ENCODE measurements around the gene LRRTM4.

The LRRTM4 gene

DNA sequence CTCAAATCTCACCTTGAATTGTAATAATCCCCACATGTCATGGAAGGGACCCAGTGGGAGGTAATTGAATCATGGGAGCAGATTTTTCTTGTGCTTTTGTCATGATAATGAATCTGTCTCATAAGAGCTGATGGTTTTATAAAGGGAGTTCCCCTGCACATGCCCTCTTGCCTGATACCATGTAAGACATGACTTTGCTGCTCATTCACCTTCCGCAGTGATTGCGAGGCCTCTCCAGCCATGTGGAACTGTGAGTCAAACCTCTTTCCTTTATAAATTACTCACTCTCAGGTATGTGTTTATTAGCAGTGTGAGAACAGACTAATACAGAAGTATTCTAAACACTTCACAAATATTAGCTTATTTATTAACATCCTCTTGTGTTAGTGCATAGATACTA is 516.7 kb downstream of the LRRTM4 start:
- no peak for DNase-seq (ENCODE audit: low read depth in 2 of 2, low spot score in 1 of 2)

DNA sequence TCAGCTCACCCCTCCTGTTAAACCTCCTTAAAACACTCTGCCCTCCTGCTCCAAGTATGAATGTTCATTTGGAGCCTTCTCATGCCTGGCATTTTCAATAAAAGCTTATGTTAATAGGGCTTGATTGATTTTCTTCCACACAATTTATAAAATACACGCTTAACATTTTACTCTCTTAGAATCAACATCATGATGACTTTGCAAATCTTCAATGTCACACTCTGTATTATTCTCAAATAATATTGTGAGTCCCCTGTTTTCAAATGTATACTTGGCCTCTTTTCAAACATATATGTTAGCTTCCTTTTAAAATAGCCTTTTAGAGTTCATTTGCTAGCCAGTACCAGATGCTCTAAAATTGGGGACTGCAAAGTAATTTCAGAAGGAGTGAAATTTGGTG is 520.3 kb downstream of the LRRTM4 start:
- no peak for DNase-seq (ENCODE audit: low read depth in 2 of 2, low spot score in 1 of 2)

DNA sequence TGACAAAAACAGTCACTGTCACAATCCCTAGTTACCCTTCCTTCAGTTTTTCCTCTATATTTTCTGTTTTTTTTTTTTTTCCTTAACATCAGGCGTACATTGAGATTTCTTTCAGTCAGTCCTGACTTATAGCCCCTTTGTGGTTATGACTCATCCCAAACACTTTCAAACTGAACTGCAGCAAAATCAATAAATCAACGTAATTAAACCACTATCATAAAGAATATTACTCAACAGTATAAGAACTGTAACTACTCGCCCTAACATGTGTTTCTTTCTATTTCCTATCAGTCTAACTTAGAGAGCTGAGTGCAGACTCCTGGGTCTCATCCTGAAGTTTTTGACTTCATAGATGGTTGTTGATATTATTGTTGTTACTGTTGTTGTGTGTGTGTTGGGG is 523.5 kb downstream of the LRRTM4 start:
- no peak for DNase-seq (ENCODE audit: low read depth in 2 of 2, low spot score in 1 of 2)

DNA sequence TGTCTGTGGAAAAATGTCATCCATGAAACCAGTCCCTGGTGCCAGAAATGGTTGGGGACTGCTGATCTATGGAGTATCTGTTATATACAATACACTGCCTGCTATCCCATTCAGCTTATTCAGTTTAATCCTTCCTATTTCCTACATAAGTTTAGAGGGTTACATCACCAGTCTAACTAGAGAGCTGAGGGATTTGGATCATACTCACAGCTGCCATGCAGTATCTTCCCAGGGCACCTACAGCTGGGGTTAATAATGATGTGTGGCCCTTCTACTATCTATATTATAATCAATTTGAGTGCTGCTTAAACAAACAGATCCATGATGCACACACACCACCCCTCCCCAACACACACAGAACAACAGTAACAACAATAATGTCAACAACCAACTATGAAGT is 524.0 kb downstream of the LRRTM4 start:
- no peak for DNase-seq (ENCODE audit: low read depth in 2 of 2, low spot score in 1 of 2)

DNA sequence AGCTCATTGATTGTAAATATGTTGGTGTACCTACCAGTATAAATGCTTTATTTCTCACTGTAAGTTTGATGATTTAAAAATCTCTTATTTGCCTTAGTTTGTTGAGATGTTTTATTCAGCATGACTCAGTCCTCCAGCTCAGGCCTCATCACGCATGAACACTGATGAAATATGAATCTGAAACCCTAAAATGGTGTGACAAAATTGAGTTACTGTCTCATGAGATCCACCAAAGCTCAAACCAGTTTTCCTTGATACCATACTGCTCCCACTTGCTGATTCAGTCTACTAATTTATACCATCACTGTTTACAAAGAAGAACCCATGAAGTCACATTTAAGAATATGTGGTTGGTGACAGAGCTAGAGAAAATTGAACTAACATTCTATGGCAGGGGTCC is 524.9 kb downstream of the LRRTM4 start:
- DNase-seq (ENCODE audit: low read depth in 2 of 2, low spot score in 1 of 2), result no peak

DNA sequence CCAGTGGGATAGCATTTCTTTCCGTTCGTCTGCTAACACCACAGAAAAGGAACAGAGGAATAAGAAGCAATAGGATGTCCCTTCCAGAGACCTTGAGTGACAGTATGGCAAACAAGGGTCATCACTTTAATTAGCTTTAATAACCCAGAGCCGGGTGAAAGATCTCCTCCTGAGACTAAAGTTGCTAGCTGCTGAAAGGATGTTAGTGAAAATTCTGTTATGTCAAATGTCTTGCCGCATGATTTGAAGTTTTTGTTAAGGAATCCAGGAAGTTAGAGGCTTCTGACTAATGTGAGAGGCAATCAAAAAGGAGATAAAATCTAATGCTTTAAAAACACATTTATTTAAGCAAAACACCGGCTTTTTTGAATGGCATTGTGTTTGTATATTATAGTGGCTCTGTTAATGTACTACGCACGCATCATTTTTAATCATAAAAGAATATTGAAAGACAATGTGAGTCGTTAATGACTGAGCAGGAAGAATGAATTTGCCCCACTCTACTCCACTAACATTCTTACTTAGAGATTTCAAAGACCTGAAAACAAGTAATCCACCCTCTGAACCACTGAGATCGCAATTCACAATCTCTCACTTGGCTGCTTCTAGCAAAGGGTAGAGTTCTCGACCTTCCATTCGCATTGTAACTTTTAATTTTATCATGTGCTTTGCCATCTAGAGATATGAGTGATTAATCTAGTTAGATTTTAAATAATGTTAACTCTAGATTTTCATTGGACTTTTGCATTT is 536.6 kb downstream of the LRRTM4 start:
- no peak for DNase-seq (ENCODE audit: low read depth in 2 of 2, low spot score in 1 of 2)

DNA sequence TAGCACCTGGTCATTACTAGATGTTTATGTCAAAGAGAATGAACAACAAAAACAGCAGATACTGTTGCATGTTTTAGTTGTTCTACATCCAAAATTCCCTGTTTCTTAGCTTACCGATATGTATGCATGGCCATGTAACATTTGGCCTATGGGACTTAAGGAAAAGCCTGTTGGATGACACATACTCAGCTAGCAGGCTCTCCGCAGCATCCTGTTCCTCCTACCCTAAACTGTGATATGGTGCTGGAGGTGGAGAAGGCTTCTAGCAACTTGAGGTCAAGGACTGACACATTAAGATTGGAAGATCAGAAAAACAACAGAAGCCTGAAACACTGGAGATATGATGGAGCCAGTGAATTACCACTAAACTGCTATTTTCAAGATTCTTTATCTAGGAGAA is 537.8 kb downstream of the LRRTM4 start:
- DNase-seq (ENCODE audit: low read depth in 2 of 2, low spot score in 1 of 2), result no peak

DNA sequence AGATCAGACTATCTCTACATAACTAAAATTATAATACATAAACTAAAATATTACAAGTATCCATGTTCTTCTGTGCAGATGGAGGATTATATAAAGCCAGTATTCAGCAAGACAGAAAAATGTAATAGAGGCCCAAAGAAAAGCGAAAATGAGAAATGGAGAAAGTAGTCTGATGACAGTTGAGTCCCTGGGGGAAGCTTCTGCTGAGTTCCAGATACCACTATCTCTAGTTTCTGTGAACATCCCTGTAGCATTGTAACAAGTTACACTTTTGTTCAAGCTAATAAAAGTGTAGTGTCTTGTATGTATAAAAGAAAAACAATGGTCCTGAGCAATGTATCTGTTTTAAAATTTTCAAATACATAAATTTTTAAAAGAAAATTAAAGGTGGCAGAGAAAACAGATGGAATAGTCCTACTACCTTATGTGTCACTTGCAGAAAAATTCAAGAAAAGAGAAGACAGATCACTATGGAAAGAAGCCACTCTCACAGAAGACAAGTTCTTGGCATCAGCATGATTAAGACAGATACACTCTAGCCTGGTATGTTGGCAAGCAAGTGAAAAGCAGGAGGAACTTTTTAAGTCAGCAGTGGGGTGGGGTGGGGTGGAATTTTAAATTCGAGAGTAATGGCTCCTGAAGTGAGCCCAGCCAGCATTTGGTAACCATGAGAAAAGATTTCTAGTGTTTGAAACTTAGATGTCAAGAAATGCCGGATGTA is 541.9 kb downstream of the LRRTM4 start:
- no peak for DNase-seq (ENCODE audit: low read depth in 2 of 2, low spot score in 1 of 2)

DNA sequence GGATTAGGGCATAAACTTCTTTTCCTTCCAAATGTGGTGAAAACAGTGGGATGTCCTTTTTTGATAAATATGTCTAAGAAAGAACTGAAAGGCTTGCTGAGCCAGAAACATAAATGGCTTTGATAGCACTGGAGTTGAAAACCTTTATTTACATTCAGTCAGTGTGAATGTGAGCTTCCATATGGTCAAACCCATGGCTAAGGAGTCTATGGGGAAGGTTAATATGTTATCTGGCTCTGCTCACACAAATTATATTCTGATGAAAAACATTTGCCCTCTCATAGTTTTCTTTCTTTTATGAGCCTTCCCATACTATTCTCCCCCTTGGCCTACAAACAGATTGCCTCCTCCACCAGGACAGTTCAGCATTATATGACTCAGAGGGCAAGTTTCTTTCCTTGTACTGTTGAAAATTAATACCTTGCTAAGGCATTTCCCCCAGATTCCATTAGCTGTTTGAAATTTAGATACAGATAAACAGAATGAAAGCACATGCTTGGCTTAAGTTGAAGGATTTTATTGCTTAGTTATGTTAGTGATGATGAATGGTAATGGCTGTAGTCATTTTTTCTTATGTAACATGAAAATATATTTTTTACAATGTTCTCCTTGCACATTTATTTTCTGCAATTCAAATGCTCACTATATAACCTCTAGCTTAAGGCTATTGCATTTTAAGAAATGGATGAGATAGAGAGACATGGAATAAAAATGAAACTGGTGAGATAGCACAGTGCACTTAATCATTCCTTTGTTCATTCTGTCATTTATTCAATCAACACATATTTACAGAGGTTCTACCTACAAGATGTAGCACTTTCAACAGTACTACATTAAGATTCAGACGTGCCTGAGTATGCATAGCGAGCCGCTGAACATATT is 544.1 kb downstream of the LRRTM4 start:
- DNase-seq (ENCODE audit: low read depth in 2 of 2, low spot score in 1 of 2), result no peak

DNA sequence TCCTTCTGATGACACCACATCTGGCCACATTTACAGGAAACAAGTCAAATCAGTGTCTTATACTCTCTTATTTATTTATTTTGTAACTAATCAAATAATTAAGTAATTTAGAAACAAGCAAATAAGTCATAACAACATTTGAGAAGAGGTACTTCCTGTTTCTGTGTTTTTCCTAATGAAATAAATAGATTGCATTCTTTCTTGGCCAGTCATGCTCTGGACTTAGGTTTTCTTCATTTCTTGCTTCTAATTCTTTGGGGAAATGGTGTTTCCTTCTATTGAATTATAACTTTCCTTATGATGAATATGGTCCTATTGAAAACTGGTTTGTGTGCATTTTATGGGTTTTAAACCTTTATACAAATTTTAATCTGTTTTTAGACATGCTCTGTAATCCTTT is 546.4 kb downstream of the LRRTM4 start:
- DNase-seq (ENCODE audit: low read depth in 2 of 2, low spot score in 1 of 2), result no peak

DNA sequence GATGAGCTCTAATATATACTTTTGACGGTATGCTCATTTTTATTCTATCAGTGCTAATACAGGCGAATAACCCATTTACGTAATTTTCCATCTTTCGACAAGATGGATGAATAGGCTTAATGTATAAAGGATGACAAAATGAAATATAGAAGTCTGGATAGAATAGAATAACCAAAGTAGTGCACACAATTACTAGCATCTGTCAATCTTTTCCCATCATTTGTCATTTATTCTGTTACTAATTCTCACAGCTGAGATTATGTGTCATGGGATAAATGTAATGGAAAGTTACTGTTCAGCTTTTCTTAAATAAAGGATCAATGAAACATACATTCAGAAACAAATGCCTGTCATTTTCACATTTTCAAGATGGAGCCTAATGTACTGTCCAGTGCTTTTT is 548.6 kb downstream of the LRRTM4 start:
- no peak for DNase-seq (ENCODE audit: low read depth in 2 of 2, low spot score in 1 of 2)

DNA sequence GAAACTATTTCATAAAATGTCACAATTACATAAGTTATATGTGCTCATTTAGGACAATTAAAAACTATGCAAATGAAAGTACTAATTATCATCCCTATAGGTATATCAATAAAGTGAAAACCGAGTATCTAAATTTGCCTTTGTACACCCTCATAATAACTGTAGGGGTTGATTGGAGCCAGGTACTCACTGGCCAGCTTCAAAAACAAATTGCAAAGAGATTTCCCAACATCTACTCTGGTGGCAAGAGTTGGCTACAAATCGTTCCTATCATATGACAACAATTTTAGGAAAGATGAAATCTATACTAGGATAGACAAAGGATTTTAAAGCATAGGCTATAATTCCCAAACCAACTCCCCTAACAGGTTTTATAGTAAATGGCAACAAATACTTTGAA is 556.4 kb downstream of the LRRTM4 start:
- no peak for DNase-seq (ENCODE audit: low read depth in 2 of 2, low spot score in 1 of 2)

DNA sequence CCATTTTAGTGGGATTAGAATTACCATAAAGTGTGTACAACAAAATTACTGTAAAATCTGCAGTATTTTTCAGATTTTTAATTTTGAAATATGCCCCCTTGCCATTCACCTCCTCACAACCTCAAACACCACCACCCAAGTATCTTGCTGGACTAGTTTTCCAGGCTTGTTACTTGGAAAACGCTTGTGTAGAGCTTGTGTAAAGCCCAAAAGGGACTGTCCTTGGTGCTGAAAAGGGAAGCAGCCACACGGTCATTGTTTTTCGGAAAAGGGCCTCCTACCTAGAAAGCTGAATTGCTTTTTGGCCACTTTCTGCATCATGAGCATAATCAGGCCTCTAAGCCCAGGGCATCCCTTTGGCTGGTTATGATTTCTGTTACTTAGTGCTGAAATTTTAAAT is 563.4 kb downstream of the LRRTM4 start:
- DNase-seq (ENCODE audit: low read depth in 2 of 2, low spot score in 1 of 2), result no peak

DNA sequence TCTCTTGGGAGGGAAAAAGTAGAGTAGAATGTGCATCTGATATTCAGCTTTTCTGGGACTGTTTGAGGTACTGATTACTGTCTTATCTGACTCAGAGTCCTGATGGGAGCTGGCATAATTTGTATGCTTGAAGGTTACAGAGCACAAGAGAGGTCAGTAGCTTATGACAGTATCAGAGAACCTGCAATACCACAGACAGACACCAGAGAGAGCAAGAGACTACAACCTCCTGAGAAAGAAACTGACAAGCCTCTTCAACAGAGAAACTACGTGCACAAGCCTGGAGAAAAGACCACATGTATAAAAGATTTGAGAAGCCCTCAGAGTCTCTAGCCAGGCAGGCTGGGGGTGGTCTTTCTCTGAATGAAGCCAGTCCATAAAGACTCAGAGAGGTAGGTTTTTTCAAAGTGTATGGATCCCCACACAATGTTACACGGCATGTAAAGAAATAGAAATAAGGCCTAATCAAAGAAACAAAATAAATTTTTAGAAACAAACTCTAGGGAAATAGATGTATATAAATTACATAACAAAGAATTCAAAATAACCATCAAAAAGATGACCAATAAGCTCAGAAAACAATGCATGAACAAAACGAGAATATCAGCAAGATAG is 568.3 kb downstream of the LRRTM4 start:
- DNase-seq (ENCODE audit: low read depth in 2 of 2, low spot score in 1 of 2), result no peak

DNA sequence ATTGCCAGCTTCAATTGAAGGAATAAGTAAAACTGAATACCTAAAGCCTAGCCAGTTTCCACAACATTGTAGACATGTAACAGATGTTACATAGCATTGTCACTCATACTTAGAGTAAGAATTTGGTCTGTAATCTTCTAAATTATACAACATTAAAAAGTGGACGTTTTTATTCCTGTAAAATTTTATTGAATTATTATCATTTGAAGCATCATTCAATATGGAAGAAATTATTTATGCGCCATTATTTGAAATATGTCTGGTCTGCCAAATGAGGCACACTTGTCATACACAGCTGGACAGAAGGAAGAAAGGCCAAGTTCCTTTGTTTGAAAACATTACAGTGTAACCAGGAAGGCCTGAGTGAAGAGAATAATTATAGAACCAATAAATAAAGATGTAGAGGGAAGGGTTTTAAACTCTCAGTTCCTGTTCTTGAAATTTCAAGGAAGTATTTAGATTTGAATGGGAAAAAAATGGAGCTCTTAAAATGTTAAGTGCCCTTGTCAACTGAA is 575.5 kb downstream of the LRRTM4 start:
- DNase-seq (ENCODE audit: low read depth in 2 of 2, low spot score in 1 of 2), result no peak

DNA sequence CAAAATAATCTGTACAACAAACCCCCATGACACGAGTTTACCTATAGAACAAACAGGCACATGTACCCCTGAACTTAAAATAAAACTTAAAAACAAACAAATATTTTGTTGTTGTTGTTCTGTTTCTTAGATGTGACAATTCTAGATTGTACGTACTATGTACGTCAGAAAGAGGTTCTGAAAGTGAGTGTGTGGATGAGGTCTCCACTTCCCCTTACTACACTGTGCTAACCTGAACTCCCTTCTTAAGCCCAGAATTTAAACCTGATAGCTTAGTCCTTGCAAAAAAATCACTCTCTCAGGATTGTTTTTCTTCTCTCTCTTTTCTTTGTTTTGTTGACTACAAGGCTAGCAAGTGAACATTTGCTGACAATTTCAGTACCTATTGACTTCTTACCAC is 581.6 kb downstream of the LRRTM4 start:
- no peak for DNase-seq (ENCODE audit: low read depth in 2 of 2, low spot score in 1 of 2)

DNA sequence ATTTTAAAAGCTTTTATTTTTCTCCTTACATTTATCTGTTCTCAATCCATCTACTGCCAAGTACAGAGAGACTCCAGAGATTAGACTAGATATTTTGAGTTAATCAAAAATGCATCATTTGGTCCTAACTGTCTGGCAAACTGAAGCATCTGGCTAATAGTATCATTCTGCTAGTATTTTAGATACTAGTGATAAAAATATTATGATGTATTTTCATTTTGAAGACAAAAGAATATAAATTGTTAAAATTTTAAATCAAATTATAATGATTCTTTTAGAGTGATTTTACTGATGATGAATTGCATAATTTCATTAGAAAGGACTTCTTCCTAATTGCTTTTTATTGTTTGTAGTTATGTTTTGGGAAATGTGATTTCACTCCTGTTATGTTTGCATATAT is 584.0 kb downstream of the LRRTM4 start:
- DNase-seq (ENCODE audit: low read depth in 2 of 2, low spot score in 1 of 2), result no peak

DNA sequence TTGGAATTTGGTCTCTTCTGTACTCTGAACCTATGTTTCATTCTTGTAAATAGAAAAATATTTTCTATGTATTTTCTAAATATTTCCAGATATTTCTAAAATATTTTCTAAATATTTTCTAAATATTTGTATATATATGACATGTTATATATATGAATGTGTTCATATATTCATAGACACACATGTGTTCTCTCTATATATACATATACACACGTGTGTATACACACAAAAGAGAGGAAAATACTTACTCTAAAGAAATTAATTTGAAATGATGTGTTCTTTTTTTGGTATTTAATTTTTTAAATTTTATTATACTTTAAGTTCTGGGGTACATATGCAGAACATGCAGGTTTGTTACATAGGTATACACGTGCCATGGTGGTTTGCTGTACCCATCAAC is 589.6 kb downstream of the LRRTM4 start:
- no peak for DNase-seq (ENCODE audit: low read depth in 2 of 2, low spot score in 1 of 2)

DNA sequence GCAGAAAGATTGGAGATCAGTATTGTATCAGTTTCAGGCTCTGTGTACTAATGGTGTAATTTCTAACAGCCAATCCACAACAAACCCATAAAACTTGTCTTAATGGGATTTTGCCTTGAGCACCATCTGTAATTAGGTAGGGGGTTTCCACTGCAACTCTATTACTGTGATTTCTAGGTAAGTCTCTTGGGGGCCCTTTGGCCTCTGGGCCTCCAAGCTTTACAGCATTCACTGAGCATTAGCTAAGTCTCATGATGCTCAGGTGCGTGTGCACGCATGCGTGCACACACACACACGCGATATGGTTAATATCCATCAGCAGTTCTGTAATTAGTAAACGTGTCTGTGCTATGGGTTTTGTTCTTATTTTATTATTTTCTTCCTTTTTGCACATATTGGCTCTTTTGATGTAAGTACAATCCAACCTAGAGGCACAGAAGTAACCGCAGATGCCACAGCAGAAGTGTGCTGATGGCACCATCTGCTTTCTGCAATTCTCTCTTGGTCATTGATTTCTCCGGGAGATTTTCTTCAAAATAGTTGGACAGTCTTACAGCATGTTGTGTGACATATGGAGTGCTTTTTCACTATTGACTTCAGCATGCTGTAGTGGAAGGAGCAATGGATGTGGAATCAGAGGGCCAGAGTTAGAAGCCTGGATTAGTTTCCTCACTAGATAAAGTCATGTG is 592.0 kb downstream of the LRRTM4 start:
- DNase-seq (ENCODE audit: low read depth in 2 of 2, low spot score in 1 of 2), result no peak

DNA sequence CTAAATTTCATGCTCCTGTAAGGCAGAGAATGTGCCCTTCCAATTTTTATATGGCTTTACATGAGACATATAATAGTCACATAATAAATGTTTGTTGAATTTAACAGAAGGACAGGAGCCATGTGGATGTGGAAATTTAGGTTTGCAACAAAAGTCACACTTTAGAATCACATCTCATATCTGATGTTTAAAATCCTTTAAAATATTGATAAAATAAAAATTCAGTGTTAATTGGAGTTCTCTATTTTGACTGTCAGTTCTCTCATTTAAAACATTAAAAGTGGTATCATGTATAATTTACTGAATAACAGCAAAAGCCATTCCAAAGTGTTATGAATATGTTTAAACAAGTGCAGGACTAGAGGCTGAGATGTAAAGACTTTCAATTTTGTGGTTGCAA is 594.1 kb downstream of the LRRTM4 start:
- DNase-seq (ENCODE audit: low read depth in 2 of 2, low spot score in 1 of 2), result no peak

DNA sequence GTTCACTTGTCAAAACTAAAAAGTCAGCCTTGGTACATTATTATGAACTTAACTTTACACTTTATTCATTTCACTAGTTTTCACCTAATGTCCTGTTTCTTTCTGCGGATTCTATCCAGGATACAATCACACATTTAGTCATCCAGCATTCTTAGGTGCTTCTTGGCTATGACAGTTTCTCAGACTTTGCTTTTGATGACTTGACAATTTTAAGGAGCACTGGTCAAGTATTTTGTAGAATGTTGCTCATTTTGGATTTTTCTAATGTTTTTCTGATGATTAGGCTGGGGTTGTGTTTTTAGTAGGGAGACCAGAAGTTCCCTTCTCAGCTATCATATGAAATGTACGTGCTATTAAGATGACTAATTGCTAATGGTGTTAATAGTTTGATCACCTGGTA is 601.2 kb downstream of the LRRTM4 start:
- DNase-seq (ENCODE audit: low read depth in 2 of 2, low spot score in 1 of 2), result no peak

Data from stimulated activated CD8-positive, alpha-beta memory T cell treated with anti-CD3 and anti-CD28 coated beads, Interleukin-4, amount 100 ng/mL, for 4 hours (primary cell).